H1 (cell line): ENCODE results near the gene PARP14.

ENCODE experiments used
- EP300 ChIP-seq, 2 experiments: IDR thresholded peaks; 1 replicate in 1 of 2; 2 replicates in 1 of 2; pipeline ENCODE4 v1.6.1; 2011 to 2012; ENCODE audit warnings: low read depth in 2 of 2, low read length in 2 of 2, mild to moderate bottlenecking in 2 of 2, borderline replicate concordance in 1 of 2, inconsistent platforms in 1 of 2, moderate library complexity in 1 of 2
- JUND ChIP-seq: IDR thresholded peaks from 2 replicates; pipeline ENCODE4 v1.6.1; 2011; ENCODE audit warnings: mild to moderate bottlenecking, improper control_type of control experiment, low read length
- POLR2AphosphoS5 ChIP-seq: IDR thresholded peaks from 2 replicates; pipeline ENCODE4 v1.6.1; 2011; ENCODE audit warnings: low read depth, low read length
- SRF ChIP-seq: IDR thresholded peaks from 2 replicates; pipeline ENCODE4 v1.6.1; 2011; ENCODE audit warnings: mild to moderate bottlenecking, low read depth, low read length, moderate library complexity
- TF ChIP-seq, protein P1 (sequence below), 3 experiments: IDR thresholded peaks; 1 replicate in 2 of 3; 2 replicates in 1 of 3; pipeline versions ENCODE4 v1.5.1 to v1.6.1; 2011; ENCODE audit warnings: low read length in 3 of 3, mild to moderate bottlenecking in 3 of 3, inconsistent platforms in 2 of 3, low read depth in 1 of 3, moderate library complexity in 1 of 3; ENCODE audit not compliant: insufficient read depth in 1 of 3; ENCODE audit errors: control extremely low read depth in 1 of 3
- TF ChIP-seq, protein P2 (sequence below): IDR thresholded peaks from 2 replicates; pipeline ENCODE4 v1.6.1; 2011; ENCODE audit warnings: low read length, improper control_type of control experiment
- TF ChIP-seq, protein P3 (sequence below): IDR thresholded peaks from 2 replicates; pipeline ENCODE4 v1.6.1; 2011; ENCODE audit warnings: low read depth, mild to moderate bottlenecking, low read length; ENCODE audit not compliant: insufficient read depth

DNA sequence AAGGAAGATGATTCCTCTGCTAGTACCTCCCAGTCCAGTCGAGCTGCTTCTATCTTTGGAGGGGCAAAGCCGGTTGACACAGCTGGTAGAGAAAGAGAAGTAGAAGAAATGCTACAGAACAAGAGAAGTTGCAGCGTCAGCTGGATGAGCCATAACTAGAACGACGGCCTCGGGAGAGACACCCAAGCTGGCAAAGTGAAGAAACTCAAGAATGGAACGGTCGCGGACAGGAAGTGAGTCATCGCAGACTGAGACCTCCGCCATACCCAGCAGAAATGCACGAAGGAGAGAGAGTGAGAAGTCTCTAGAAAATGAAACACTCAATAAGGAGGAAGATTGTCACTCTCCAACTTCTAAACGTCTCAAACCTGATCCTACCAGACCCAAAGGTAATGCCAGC, 19.0 kb upstream of the PARP14 start:
- TF ChIP-seq EP300 (IDR thresholded peaks at IDR 0.05; ENCODE audit: borderline replicate concordance in 1 of 2, low read depth in 2 of 2, low read length in 2 of 2): no peak
- TF ChIP-seq, protein P1, sequence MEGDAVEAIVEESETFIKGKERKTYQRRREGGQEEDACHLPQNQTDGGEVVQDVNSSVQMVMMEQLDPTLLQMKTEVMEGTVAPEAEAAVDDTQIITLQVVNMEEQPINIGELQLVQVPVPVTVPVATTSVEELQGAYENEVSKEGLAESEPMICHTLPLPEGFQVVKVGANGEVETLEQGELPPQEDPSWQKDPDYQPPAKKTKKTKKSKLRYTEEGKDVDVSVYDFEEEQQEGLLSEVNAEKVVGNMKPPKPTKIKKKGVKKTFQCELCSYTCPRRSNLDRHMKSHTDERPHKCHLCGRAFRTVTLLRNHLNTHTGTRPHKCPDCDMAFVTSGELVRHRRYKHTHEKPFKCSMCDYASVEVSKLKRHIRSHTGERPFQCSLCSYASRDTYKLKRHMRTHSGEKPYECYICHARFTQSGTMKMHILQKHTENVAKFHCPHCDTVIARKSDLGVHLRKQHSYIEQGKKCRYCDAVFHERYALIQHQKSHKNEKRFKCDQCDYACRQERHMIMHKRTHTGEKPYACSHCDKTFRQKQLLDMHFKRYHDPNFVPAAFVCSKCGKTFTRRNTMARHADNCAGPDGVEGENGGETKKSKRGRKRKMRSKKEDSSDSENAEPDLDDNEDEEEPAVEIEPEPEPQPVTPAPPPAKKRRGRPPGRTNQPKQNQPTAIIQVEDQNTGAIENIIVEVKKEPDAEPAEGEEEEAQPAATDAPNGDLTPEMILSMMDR (IDR thresholded peaks at IDR 0.05; ENCODE audit: control extremely low read depth in 1 of 3, insufficient read depth in 1 of 3, low read depth in 1 of 3, low read length in 3 of 3): no peak
- TF ChIP-seq, protein P2, sequence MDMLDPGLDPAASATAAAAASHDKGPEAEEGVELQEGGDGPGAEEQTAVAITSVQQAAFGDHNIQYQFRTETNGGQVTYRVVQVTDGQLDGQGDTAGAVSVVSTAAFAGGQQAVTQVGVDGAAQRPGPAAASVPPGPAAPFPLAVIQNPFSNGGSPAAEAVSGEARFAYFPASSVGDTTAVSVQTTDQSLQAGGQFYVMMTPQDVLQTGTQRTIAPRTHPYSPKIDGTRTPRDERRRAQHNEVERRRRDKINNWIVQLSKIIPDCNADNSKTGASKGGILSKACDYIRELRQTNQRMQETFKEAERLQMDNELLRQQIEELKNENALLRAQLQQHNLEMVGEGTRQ: no peak
- TF ChIP-seq JUND: no peak
- TF ChIP-seq, protein P3, sequence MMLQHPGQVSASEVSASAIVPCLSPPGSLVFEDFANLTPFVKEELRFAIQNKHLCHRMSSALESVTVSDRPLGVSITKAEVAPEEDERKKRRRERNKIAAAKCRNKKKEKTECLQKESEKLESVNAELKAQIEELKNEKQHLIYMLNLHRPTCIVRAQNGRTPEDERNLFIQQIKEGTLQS: no peak
- no peak for TF ChIP-seq SRF
- no peak for TF ChIP-seq POLR2AphosphoS5
